ENCODE results near the gene BMP6.

Gene BMP6

DNA sequence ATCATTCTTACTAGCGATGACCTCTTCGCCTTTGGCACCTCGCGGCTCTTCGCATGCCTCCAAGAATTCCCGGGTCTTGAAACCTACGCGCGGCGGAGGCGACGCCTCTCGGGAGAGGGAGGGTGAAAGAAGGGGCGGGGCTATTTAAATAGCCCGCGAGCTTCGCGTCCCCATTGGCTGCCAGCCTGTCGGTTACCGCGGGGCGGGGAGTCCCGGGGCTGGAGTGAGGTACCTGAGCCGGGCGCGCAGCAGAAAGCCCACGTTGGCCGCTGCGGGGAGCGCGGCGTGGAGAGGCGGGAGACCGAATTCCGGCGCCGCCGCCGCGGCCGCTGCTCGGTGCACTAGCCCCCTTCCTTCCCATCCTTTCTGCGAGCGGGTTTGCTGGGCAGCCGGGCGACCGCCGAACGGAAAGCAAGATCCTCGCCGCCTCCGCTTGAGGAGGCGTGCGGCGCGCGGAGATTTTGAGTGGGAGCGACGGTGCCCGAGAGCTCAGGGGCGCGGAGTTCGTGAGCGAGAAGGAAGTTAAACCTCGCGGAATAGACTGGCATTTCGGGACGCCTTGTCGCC is at the start of gene BMP6:
BMP6 (plus strand) TSS at position 251 of the 567 bp plus-strand sequence. CDS start 857 bp downstream, outside the sequence.
- peak; percentile 52 for DNase-seq

- no peak for DNase-seq
Measured at GRCh38 chr6:7677229-7677628, 48.7 kb upstream of the BMP6 start.

GRCh38 chr6:7680393-7681075 is 45.4 kb upstream of the BMP6 start:
- no peak for DNase-seq

DNA sequence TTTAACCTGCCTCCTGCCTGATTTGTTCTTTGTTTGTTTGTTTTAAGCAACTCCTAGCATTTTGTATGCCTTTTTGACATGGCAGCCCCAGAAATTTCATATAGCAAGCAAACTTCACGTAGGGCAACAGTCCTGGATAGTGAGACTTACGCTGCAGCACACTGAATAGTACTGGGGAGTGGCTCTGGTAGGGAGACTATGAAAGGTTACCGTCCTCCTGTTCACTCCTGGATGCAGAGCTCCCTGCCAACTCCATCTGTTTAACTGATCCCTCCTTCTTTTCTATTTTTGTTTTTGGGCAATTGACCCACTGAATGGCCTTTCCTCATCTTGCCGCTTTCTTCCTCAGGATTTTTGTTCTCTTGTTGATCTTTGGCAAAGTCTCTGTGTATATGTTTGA is 44.5 kb upstream of the BMP6 start:
- DNase-seq = no peak

DNA sequence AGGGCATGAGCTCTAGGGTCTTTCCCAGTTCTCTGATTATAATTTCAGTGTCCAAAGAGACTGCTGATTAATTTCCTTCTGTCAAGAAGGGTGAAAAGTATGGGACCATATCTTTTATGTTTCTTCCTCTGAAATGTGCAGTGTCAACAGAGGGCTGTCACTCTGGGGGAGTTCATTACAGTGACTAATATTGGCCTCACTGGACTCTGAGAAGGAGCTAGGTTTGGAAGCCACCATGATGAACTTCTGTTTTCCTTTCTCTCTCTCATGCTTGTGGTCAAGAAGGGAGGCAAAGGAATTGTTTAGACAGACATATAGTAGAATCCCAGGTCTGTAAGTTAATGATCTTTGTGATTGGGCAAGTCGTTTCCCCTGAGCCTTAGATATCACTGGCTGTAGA is 41.8 kb upstream of the BMP6 start:
- DNase-seq = no peak

GRCh38 chr6:7684843-7685242 is 41.1 kb upstream of the BMP6 start:
- DNase-seq = no peak

DNA sequence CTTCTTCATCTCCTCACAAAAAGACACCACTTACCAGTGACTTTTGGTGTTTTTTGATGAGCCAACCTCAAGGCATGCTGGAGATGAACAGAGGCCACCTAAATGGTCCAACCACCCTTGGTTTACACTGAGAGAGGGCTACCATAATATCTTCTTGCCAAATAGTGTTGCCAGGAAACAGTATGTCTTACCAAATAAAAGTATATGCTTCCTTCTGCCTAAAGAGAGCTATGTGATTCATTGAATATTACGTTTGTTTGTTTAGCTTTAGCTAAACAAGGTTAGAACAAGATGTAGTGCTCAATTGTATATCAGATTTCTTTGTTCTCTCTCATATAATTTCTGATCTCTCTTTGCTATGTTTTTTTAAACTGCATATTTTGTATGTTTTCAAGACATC is 40.6 kb upstream of the BMP6 start:
- no peak for DNase-seq

GRCh38 chr6:7687145-7688111 is 38.5 kb upstream of the BMP6 start:
- no peak for DNase-seq

DNA sequence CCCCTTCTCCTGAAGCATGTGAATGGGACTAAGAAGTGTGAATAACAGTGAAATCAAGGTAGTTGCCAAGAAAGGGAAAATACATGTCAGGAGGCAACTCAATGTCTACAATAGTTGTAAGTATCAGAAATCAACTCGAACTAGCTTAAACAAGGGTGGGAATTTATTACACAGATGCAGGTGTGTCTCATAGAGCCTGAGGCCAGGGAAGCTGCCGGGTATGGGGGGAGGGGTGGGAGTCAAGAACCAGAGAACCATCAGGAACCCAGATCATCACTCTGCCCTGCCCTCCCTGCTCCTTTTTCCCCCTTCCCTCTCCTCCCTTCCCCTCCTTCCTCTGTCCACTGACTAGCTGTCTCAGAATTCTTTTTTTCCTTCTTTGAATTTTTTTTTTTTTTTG is 34.9 kb upstream of the BMP6 start:
- DNase-seq = no peak

DNA sequence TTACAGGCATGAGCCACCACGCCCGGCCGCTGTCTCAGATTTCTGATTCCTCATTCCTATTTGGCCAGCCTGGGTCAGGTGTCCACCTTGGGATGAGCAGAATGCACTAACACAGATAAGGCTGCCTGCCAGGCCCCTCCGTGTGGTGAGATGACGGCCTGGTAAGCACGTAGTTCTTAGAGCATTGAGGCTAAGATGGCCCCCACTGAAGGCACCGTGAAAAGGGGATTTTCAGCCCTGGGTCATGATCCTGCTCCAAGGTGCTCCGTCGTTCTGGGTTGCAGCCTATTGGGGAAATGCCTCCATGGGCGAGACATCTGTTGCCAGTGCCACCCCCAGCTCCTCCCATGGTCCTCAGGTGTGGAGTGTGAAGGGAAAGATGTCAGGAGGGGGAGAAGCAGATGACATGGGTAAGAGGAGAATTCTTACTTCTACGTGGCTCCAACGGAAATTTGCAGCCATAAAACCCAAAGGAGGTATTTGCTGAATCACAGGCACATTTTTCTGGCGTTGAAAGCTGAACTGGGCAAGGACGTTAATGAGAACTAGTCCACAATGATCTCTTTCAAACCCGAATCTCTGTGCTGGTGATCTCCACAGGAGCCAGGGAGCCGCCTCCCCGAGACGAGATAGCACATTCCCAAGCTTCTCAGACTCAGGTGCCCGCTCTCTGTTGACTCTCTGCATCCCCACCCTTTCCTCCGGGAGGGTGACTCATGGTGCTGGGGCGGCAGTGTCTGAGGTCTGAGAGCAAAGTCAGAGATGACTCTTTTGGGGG is 34.0 kb upstream of the BMP6 start:
- no peak for DNase-seq

GRCh38 chr6:7692453-7692784 is 33.5 kb upstream of the BMP6 start:
- no peak for DNase-seq

DNA sequence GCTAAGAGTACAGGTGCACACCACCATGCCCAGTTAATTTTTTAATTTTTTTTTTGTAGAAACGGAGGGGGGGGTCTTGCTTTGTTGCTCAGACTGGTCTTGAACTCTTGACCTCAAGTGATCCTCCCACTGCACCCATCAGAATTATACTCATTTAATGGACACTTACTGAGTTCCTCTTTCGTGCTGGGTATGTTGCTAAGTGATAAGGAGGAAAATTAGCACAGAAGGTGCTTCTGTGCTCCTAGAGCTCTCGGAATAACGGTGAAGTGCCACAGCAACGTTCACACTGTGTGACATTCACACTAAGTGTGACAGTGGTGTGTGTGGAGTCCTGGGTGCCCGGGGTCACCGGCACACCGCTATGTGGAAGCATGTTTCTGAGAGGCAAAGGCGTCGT is 32.1 kb upstream of the BMP6 start:
- DNase-seq = no peak

DNA sequence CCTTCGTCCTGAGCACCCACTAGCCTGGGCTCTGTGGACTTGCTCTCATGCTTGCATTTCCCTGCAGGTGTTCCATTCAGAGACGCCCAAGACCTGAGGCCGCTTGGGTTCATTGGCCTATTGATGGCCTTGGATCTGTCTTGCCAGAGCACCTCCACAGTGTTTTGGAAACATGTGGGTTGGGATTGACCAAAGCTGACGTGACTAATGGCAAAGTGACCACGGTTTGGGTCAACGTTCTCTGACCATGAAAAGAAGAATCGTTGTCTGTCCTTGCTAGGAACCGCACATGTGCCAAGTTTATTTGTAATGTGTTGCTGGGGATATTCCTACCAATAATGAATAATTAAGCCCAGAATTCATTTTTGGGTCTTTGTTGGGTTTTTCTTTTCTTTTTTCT is 29.8 kb upstream of the BMP6 start:
- DNase-seq = no peak

DNA sequence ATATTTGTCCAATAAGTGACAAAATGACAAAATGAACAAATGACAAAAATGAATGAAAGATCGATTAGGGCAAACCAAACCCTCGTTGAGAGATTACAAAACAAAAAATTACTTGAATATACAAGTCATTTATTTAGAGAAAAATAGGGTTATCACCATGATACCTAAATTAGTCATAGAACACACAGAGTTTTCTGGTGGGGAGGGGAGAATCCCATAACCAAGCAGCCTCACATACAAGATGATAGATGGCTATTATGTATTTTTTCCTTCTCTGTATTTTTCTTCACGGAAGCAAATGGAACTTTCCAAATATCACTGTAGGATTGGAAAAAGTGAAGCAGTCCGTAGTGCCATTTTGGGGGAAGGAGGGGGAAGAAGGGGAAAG is 28.5 kb upstream of the BMP6 start:
- DNase-seq = no peak

- no peak for DNase-seq
Measured at GRCh38 chr6:7697820-7698623, 27.9 kb upstream of the BMP6 start.

DNA sequence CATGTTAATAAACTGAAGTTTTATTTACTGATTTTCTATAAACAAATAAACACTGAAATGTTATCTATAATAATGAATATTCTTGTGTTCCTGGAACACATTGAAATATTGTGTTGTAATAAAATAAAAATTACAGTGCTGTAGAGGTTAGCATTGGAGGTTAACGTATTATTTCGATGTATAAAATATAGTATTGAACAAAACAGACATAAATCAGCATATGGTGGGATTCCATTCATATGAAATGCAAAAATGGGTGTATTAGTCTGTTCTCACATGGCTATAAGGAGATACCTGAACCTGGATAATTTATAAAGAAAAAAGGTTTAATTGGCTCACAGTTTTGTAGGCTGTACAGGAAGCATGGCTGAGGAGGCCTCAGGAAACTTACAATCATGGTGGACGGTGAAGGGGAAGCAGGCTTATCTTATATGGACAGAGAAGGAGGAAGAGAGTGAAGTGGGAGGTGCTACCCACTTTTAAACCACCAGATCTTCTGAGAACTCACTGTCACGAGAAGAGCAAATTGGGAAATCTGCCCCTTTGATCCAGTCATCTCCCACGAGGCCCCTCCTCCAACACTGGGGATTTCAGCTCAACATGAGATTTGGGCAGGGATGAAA is 24.6 kb upstream of the BMP6 start:
- DNase-seq = no peak

DNA sequence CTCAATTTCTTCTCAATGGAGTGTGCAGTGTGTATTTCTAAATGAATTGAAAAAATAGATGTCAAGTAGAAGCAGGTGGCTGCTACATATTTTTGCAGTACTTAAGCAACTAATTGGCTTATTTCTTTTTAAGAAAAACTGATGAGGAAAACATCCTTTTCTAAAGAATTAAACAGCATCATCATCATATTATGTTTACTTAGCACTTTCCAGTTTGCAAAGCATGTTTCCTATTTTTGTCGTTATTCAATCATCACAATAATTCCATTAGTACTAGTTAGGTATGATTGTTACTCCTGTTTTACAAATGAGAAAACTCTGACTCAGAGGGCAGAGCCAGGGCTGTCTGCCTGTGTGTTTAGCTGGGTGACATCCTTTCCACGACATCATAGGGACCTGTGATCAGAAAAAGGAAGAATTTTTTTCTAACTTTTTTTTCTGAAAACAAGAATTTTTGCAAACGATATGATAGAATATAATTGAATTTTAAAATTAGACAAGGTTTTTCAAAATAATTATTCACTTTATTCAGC is 22.7 kb upstream of the BMP6 start:
- no peak for DNase-seq

DNA sequence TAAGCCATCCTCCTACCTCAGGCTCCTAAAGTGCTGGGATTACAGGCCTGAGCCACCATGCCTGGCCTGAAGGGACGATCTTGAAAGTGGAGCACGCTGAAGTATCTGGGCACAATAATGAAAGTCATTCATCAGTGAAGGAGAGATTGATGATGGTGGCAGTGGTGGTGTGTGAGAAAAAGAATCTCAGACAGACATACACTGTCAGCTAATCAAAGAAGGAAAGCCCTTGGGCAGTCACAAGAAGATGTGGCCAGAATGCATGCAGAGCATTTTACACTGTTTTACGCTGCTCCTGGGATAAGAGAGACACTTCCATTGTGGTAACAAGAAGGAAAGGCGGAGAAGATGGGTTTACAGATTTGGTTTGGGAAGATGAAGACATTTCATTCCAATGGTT is 20.4 kb upstream of the BMP6 start:
- no peak for DNase-seq

GRCh38 chr6:7706269-7706668 is 19.6 kb upstream of the BMP6 start:
- no peak for DNase-seq

GRCh38 chr6:7707787-7708186 is 18.1 kb upstream of the BMP6 start:
- no peak for DNase-seq

DNA sequence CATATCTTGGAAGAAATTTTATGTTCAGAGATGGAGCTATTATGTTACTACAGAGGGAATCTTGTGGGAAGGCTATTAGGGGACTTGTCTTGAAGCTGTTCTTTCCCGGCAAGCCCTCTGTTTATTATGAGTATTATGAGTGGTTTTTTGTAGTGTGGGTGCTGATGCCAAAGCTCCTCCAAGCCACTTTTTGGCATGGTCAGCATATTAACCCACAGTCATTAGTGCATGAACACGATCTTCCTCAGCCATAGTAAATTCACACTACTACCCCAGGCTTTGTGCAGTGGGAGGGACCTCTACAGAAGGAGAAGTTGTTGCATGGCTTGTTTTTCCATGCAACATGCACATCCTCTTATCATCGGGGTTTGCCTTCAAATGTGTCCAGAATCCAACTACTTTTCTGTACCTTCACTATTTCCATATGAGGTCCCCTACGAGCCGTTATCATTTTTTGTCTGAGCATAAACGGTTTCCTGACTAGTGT is 6.5 kb upstream of the BMP6 start:
- DNase-seq = no peak

Data from CD4-positive, alpha-beta T cell treated with Interleukin-17A for 4 hours (primary cell).